Brain microvascular endothelial cell (primary cell): Measurements from ENCODE around the gene SHROOM1.

Experiments
- DNase-seq: peaks from one replicate; pipeline ENCODE4 v3.0.0-alpha.2; 2020
- H3K27ac ChIP-seq: fragments of 250-450 bp; sonication (Bioruptor Pico); 2 replicates; pipeline ENCODE4 v1.5.1; 2020; ENCODE audit warnings: mild to moderate bottlenecking, moderate library complexity
- H3K27me3 ChIP-seq: fragments of 250-450 bp; sonication (Bioruptor Pico); replicated peaks from 2 replicates; pipeline ENCODE4 v1.5.1; 2020; ENCODE audit warnings: mild to moderate bottlenecking
- H3K36me3 ChIP-seq: fragments of 250-450 bp; sonication (Bioruptor Pico); replicated peaks from 2 replicates; pipeline ENCODE4 v1.5.1; 2020; ENCODE audit warnings: mild to moderate bottlenecking
- H3K4me3 ChIP-seq: 2 replicates; pipeline ENCODE4 v1.5.1; 2011; ENCODE audit warnings: low read depth, mild to moderate bottlenecking, control low read depth, low read length, moderate library complexity
- in situ Hi-C: cut with HindIII; loops from 2 replicates; pipeline ENCODE4 v1.10.0; 2017; ENCODE audit warnings: low sequenced_read_pairs, low pct_ligation_motif_present
- TF ChIP-seq, protein P1 (sequence below): IDR thresholded peaks from 2 replicates; pipeline ENCODE4 v1.5.1; 2011; ENCODE audit warnings: low read depth, mild to moderate bottlenecking, moderate library complexity, low read length, control low read depth, inconsistent platforms; ENCODE audit errors: missing control alignments

The SHROOM1 gene

DNA sequence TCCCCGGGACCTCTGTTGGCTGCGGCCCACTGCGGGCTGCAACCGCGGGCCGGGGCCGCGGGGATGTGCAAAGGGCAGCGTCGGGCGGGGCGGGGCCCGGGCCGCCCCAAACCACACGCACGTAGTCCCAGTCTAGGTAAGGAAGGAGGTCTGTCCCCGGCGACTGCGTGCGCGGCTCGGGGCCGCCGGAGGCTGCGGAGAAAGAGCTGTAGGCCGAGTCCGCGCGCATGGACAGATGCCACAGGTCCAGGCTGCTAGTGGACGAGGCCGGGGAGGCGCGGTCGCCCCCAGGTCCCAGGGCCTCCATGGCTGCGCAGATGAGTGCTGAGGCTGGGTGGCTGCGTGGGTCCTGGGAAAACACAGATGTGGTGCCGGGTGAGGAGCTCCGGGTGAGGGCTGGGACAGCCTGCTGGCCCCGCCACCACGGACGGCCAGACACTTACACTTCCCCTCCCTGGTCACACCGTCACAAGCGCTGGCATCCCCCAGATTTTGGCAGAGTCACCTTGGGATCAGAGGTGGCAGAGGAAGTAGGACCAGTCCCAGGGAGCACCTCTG, 4.5 kb downstream of the SHROOM1 start:
- Histone ChIP-seq H3K36me3 (no peaks in the 10 kb centered on the region), H3K27ac (no peak overlapping the region), H3K27me3 (no peaks in the 10 kb centered on the region), H3K4me3 (peak overlapping the region; percentile 12)
- DNase-seq: no peak
- in situ Hi-C loops: no loop called here
- TF ChIP-seq, protein P1, sequence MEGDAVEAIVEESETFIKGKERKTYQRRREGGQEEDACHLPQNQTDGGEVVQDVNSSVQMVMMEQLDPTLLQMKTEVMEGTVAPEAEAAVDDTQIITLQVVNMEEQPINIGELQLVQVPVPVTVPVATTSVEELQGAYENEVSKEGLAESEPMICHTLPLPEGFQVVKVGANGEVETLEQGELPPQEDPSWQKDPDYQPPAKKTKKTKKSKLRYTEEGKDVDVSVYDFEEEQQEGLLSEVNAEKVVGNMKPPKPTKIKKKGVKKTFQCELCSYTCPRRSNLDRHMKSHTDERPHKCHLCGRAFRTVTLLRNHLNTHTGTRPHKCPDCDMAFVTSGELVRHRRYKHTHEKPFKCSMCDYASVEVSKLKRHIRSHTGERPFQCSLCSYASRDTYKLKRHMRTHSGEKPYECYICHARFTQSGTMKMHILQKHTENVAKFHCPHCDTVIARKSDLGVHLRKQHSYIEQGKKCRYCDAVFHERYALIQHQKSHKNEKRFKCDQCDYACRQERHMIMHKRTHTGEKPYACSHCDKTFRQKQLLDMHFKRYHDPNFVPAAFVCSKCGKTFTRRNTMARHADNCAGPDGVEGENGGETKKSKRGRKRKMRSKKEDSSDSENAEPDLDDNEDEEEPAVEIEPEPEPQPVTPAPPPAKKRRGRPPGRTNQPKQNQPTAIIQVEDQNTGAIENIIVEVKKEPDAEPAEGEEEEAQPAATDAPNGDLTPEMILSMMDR: no peak

DNA sequence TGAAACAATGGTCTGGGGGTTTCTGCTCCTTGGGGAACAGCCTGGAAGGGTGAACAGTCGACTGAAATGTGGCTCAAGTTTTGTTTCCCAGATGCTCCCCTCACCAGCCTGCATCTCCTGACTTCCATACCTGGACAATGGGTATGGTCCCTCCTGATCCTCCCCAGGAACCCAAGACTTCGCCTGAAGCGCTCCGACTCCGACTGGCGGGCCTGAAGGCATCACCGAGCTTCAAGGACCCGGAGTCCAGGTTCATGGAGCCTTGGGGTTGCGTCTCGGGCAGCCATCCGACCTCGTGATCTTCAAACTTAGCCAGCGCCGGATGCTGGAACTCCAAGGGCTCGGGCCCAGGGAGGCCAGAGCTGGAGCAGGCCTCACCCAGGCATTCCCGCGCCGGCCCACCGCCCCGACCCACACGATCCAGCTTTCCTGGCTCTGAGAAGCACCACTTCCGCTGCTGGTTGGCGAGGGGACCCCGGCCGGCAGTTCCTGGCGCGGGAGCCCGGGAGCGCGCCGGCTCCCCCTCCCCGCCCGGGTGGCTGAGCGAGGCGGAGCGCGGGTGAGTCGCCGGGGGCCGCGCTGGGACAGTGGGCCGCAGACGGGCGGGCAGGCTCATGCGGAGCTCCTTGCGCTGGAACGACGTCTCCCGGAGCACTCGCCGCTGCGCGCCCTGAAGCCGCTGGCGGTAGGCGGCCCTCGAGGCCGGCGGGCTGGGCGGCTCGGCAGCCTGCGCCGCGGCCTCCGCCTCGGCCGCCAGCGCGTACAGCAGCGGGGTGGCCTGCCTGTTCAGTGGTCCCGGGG, 5.2 kb downstream of the SHROOM1 start:
- no peak for DNase-seq
- Histone ChIP-seq H3K36me3 (no peaks in the 10 kb centered on the region), H3K27ac (no peak overlapping the region), H3K4me3 (no peak overlapping the region), H3K27me3 (no peaks in the 10 kb centered on the region)
- TF ChIP-seq, protein P1: no peak
- in situ Hi-C loops: no loop called here

DNA sequence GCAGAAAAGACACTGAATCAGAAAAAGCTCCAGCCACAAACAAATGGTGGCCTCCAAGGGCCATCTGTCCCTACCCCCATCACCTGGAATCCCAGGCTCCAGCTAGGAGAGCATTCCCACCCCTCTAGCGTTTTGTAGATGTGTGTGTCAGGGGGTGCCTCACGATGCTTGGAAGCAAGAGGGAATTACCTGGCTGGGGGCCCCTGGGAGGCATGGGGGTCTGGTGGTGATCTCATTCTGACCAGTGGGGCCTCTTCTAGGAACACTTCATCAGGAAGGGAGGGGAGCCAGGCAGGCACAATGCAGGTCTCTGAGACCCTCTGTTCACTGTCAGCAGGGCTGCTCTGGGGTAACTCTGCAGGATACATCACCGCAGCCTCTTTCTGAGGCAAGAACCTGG, 6.0 kb downstream of the SHROOM1 start:
- TF ChIP-seq, protein P1: no peak
- DNase-seq: no peak
- Histone ChIP-seq H3K4me3 (no peak overlapping the region), H3K27me3 (no peaks in the 10 kb centered on the region), H3K27ac (no peak overlapping the region), H3K36me3 (no peaks in the 10 kb centered on the region)
- in situ Hi-C loops: no loop called here

DNA sequence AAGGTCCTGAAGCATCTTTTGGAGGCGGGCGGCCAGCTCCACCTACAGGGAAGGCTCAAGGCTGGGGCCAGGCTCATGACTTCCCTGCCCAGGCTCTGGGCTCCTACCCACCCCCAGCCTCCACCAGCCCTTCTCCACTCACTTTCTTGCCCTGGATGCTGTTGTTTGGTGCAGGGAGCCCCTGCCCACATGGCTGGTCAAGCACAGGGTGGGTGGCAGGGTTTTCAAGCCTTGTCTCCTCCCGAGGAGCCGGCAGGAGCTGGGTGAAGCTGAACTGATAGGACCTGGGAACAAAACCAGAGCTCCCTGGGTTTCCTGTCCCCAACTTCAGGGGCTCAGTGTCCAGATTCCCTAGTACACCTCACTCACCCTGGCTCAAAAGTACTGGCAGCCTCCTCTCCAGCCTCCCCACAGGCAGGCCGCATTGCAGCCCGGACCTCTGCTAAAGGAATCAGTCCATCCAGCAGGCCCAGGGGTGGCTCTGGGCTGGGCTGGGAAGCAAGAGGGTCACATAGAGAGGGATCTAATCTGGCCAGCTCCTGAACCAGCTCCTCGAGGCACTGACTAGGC, 6.9 kb downstream of the SHROOM1 start:
- H3K27ac ChIP-seq: no peak overlapping the region
- in situ Hi-C loops: no loop called here
- H3K27me3 ChIP-seq: no peaks in the 10 kb centered on the region
- H3K4me3 ChIP-seq: peak overlapping the region; percentile 35
- H3K36me3 ChIP-seq: no peaks in the 10 kb centered on the region
- no peak for DNase-seq
- TF ChIP-seq, protein P1: peak; percentile 15

DNA sequence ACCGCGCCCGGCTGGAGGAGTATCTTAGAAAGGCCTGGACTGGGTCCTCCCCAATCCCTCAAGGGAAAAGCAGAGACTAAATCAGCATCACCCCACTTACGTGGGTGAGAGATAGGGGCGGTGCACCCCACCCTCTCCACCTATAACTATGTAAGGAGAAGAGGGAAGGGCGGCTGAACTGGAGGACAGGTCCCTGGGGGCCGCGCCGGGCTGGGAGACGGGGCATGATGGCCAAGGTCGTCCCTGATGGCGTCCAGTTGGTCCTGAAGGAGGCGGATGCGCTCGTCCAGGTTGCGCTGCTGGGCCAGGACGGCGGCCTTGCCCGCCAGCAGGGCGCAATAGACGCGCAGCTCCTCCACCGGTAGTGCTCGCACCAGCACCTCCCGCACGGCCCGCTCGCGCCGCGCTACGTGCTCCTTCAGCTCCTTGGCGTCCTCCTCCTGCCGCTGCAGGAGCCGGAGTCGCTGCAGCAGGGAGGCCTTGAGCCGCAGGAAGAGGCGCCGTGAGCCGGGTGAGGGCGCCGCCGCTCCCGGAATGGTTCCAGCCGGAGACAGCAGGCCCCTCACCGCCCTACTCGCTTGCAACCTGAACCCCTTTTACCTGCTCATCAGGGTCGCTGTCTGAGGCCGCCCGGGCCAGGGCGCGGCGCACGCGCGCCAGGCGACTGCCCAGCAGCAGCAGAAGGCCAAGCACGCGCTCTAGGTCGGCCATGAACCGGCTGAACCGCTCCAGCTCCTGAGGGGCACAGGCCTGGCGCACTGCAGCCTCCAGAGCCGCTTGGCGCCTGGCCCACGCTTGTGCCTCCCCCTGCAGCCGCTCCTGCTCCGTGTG, 7.6 kb downstream of the SHROOM1 start:
- Histone ChIP-seq H3K36me3 (no peaks in the 10 kb centered on the region), H3K27ac (no peak overlapping the region), H3K27me3 (no peaks in the 10 kb centered on the region), H3K4me3 (peak overlapping the region; percentile 35)
- TF ChIP-seq, protein P1: no peak
- no peak for DNase-seq
- in situ Hi-C loops: no loop called here
